ENCODE data around the gene HPSE2.
A peak's percentile ranks its signal among the peaks of the same experiment; 100 is the strongest.

Gene HPSE2

GRCh38 chr10:98667081-98667480 lies 568.6 kb downstream of the HPSE2 start:
- FAIRE-seq: no peak

- FAIRE-seq: no peak
Measured at GRCh38 chr10:98666276-98666675, 569.4 kb downstream of the HPSE2 start.

- peak; percentile 48 for FAIRE-seq
Measured at GRCh38 chr10:98664329-98665042, 571.2 kb downstream of the HPSE2 start.

GRCh38 chr10:98659951-98660350 lies 575.7 kb downstream of the HPSE2 start:
- FAIRE-seq: no peak

- no peak for FAIRE-seq
Measured at GRCh38 chr10:98655492-98655891, 580.2 kb downstream of the HPSE2 start.

GRCh38 chr10:98649170-98649569 lies 586.5 kb downstream of the HPSE2 start:
- no peak for FAIRE-seq

- FAIRE-seq: no peak
Measured at GRCh38 chr10:98646998-98647917, 588.4 kb downstream of the HPSE2 start.

- no peak for FAIRE-seq
Measured at GRCh38 chr10:98644466-98644865, 591.2 kb downstream of the HPSE2 start.

- FAIRE-seq: no peak
Measured at GRCh38 chr10:98642281-98642680, 593.4 kb downstream of the HPSE2 start.

- FAIRE-seq: no peak
Measured at GRCh38 chr10:98638920-98639319, 596.7 kb downstream of the HPSE2 start.

- FAIRE-seq: no peak
Measured at GRCh38 chr10:98636921-98637329, 598.7 kb downstream of the HPSE2 start.

GRCh38 chr10:98632456-98633150 lies 603.0 kb downstream of the HPSE2 start:
- FAIRE-seq: no peak

GRCh38 chr10:98628206-98628605 lies 607.4 kb downstream of the HPSE2 start:
- no peak for FAIRE-seq

GRCh38 chr10:98627711-98628110 lies 607.9 kb downstream of the HPSE2 start:
- no peak for FAIRE-seq

- no peak for FAIRE-seq
Measured at GRCh38 chr10:98624963-98625362, 610.7 kb downstream of the HPSE2 start.

- no peak for FAIRE-seq
Measured at GRCh38 chr10:98623176-98623575, 612.5 kb downstream of the HPSE2 start.

- FAIRE-seq: no peak
Measured at GRCh38 chr10:98621630-98622029, 614.0 kb downstream of the HPSE2 start.

- FAIRE-seq: no peak
Measured at GRCh38 chr10:98620503-98620902, 615.1 kb downstream of the HPSE2 start.

GRCh38 chr10:98619446-98619845 lies 616.2 kb downstream of the HPSE2 start:
- no peak for FAIRE-seq

GRCh38 chr10:98617906-98618520 lies 617.6 kb downstream of the HPSE2 start:
- FAIRE-seq: no peak

- FAIRE-seq: no peak
Measured at GRCh38 chr10:98613446-98613845, 622.2 kb downstream of the HPSE2 start.

- FAIRE-seq: no peak
Measured at GRCh38 chr10:98611436-98611835, 624.2 kb downstream of the HPSE2 start.

- no peak for FAIRE-seq
Measured at GRCh38 chr10:98610836-98611235, 624.8 kb downstream of the HPSE2 start.

All from G401.6 (cell line).